ENCODE data around the gene NEK6. TPM values are rescaled to one million over a fixed set of nuclear protein-coding genes. Genes with fewer than 3 reads are reported as not detected.

Gene NEK6
- total and polyA plus RNA-seq, 12 donors, result 4.0 to 27.2 (median 15.1) TPM

DNA sequence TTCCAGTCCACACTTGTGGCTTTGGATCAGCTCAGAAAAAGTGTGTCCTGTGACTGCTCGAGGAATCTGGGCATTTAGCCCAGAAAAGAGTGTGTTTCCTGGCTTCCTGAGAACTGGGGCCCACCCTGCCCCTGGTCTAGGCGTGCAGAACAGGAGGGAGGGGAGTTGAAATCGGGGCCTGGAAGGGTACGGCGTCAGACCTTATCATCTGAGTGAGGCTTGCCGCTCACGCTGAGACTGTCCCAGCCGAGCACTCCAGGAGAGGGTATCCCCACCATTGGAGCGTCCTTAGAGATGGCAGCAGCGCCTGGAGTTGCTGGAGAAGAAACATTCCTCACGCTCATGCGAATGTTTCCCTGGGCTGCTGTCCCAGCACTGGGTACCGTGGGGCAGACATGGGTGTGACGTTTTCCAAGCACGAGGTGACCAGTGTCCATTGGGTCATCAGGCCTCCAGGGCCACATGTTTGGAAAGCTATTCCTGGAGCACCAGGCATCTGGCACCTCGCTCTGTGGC is 22.5 kb downstream of the NEK6 start:
- Histone ChIP-seq H3K27ac (peak overlapping the region in 3 of 5 donors; percentile 19 to 77 (median 69)), H3K4me1 (replicated peaks in 1 of 2) (peaks cover 24 to 47% of the 10 kb centered on the region in 2 donors), H3K9me3 (replicated peaks in 1 of 3) (no peaks in the 10 kb centered on the region), H3K27me3 (no peaks in the 10 kb centered on the region), H3K4me3 (no peak overlapping the region), H3K36me3 (replicated peaks in 1 of 2) (no peaks in the 10 kb centered on the region)
- 50 to 81% (median 61%) methylated on average over 4 to 16 of the region's 16 CpGs for WGBS, 4 donors
- peak in 3 of 7 donors; percentile 35 to 58 (median 37) for DNase-seq
- intact Hi-C loops (cut with DNase I), result no loop called here
- TF ChIP-seq CTCF (IDR thresholded peaks at IDR 0.05) (no peak), POLR2A (IDR thresholded peaks at IDR 0.05) (no peak)

- no peaks in the 10 kb centered on the region for H3K9me3 ChIP-seq (replicated peaks in 1 of 3)
- intact Hi-C loops (cut with DNase I), result no loop called here
- H3K4me1 ChIP-seq (replicated peaks in 1 of 2), result peaks cover 24 to 61% of the 10 kb centered on the region in 2 donors
- H3K27ac ChIP-seq, result peak overlapping the region in 4 of 5 donors; percentile 45 to 94 (median 64)
- no peak overlapping the region for H3K4me3 ChIP-seq
- WGBS, 4 donors, result 65 to 82% (median 75%) methylated on average over 14 to 15 of the region's 15 CpGs
- TF ChIP-seq CTCF (IDR thresholded peaks at IDR 0.05), result no peak
- no peaks in the 10 kb centered on the region for H3K27me3 ChIP-seq
- no peaks in the 10 kb centered on the region for H3K36me3 ChIP-seq (replicated peaks in 1 of 2)
- peak in 2 of 7 donors; percentile 28 to 33 for DNase-seq
Observed at GRCh38 chr9:124281931-124282371, 24.2 kb downstream of the NEK6 start.

DNA sequence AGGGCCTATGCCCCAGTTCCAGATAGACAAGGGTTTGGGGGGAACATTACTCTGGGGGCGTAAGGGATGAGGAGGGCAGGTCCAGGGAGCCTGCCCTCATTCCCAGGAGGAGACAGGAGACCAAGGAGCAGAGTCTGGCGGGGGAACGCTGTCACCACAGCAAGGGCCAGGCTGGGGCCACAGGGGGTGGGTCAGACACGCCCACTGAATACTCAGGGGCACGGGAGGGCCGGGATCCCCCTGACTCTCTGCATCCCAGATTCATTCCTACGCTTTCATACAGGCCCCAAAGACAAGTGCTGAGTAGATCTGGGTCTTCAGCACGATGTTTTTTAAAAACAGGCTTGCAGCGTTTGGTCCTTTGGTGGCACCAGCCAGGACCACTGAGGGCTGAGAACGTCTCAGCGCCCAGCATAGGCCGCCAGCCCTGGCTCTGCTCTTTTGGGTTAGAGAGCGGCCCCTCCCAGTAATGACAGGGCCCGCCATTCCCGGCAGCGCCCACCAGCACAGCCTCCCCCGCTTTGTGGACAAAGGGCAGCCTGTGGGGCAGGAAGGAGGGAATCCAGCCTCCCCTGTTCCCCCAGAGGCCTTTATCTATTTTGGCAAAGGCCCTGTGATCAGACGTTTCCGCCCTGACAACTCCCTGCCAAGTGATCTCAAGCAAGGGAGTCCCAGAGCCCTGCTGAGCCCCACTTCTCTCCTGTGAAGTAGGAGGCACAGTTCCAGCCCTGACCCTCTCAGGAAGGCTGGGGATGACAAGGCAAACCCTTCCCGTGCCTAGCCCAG is 24.9 kb downstream of the NEK6 start:
- DNase-seq, result peak in 6 of 7 donors; percentile 45 to 75 (median 56)
- H3K27me3 ChIP-seq, result no peaks in the 10 kb centered on the region
- no peaks in the 10 kb centered on the region for H3K9me3 ChIP-seq (replicated peaks in 1 of 3)
- 56 to 68% (median 60%) methylated on average over 11 to 20 of the region's 20 CpGs for WGBS, 4 donors
- no peaks in the 10 kb centered on the region for H3K36me3 ChIP-seq (replicated peaks in 1 of 2)
- TF ChIP-seq CTCF (IDR thresholded peaks at IDR 0.05), result no peak
- no peak for TF ChIP-seq POLR2A (IDR thresholded peaks at IDR 0.05)
- no peak overlapping the region for H3K4me3 ChIP-seq
- H3K27ac ChIP-seq, result peak overlapping the region in 4 of 5 donors; percentile 45 to 94 (median 64)
- H3K4me1 ChIP-seq (replicated peaks in 1 of 2), result peaks cover 24 to 64% of the 10 kb centered on the region in 2 donors
- intact Hi-C loops (cut with DNase I), result no loop called here

GRCh38 chr9:124283228-124283814 is 25.6 kb downstream of the NEK6 start:
- TF ChIP-seq CTCF (IDR thresholded peaks at IDR 0.05) (no peak), POLR2A (IDR thresholded peaks at IDR 0.05) (no peak)
- 66 to 81% (median 67%) methylated on average over 11 to 15 of the region's 15 CpGs for WGBS, 4 donors

More at GRCh38 chr9:124283228-124283814, 25.6 kb downstream of the NEK6 start:
- H3K36me3 ChIP-seq (replicated peaks in 1 of 2), result no peaks in the 10 kb centered on the region
- DNase-seq, result no peak
- no peaks in the 10 kb centered on the region for H3K27me3 ChIP-seq
- no peaks in the 10 kb centered on the region for H3K9me3 ChIP-seq (replicated peaks in 1 of 3)
- peak overlapping the region in 2 of 5 donors; percentile 69 to 94 for H3K27ac ChIP-seq
- no peak overlapping the region for H3K4me3 ChIP-seq
- intact Hi-C loops (cut with DNase I), result no loop called here
- H3K4me1 ChIP-seq (replicated peaks in 1 of 2), result peaks cover 24 to 64% of the 10 kb centered on the region in 2 donors

Measured in adrenal gland (tissue), 12 donors.